DOHH2 (cell line): Measurements from ENCODE around the gene SOX5.

Experiments used
- H3F3A ChIP-seq: fragments of 200-600 bp; sonication (generic), shearing (Covaris generic); 2 replicates; pipeline ENCODE4 v1.6.0; 2016; ENCODE audit warnings: antibody characterized with exemption, mild to moderate bottlenecking; ENCODE audit not compliant: control insufficient read depth, insufficient read depth
- H3K27ac ChIP-seq: fragments of 200-600 bp; sonication (generic); 2 replicates; pipeline ENCODE4 v1.5.1; 2014; ENCODE audit warnings: low read depth, mild to moderate bottlenecking, low read length, moderate library complexity
- H3K27me3 ChIP-seq: fragments of 200-600 bp; sonication (generic); 2 replicates; pipeline ENCODE4 v1.6.1; 2014; ENCODE audit warnings: mild to moderate bottlenecking, low read length, mixed read lengths; ENCODE audit not compliant: control insufficient read depth
- H3K36me3 ChIP-seq: fragments of 200-600 bp; sonication (generic); 2 replicates; pipeline ENCODE4 v1.6.1; 2014; ENCODE audit warnings: mild to moderate bottlenecking, low read length, moderate library complexity, mixed read lengths; ENCODE audit not compliant: control insufficient read depth
- H3K4me1 ChIP-seq: fragments of 200-600 bp; sonication (generic); 2 replicates; pipeline ENCODE4 v1.6.1; 2014; ENCODE audit warnings: mild to moderate bottlenecking, low read length, mixed read lengths; ENCODE audit not compliant: control insufficient read depth
- H3K4me2 ChIP-seq: fragments of 200-600 bp; sonication (generic); 2 replicates; pipeline ENCODE4 v1.6.0; 2014; ENCODE audit warnings: mild to moderate bottlenecking, low read length, moderate library complexity
- H3K4me3 ChIP-seq: fragments of 200-600 bp; sonication (generic); 2 replicates; pipeline ENCODE4 v1.5.1; 2014; ENCODE audit warnings: mild to moderate bottlenecking, low read length, mixed read lengths
- H3K79me2 ChIP-seq: fragments of 200-600 bp; sonication (generic); 2 replicates; pipeline ENCODE4 v1.6.1; 2014; ENCODE audit warnings: mild to moderate bottlenecking, low read length, mixed read lengths; ENCODE audit not compliant: control insufficient read depth
- H3K9me2 ChIP-seq: fragments of 200-600 bp; sonication (generic); replicated peaks from 2 replicates; pipeline ENCODE4 v1.6.1; 2014; ENCODE audit warnings: mild to moderate bottlenecking, low read length, mixed read lengths; ENCODE audit not compliant: control insufficient read depth
- H3K9me3 ChIP-seq: fragments of 200-600 bp; sonication (generic); 2 replicates; pipeline ENCODE4 v1.6.1; 2014; ENCODE audit warnings: antibody characterized with exemption, low read length, mixed read lengths; ENCODE audit not compliant: control insufficient read depth, insufficient read depth
- H4K20me1 ChIP-seq: fragments of 200-600 bp; sonication (generic); 2 replicates; pipeline ENCODE4 v1.6.0; 2014; ENCODE audit warnings: low read depth, mild to moderate bottlenecking, antibody characterized with exemption, low read length, moderate library complexity; ENCODE audit not compliant: control insufficient read depth, insufficient read depth
- CTCF ChIP-seq: fragments of 200-600 bp; sonication (generic); IDR thresholded peaks from one replicate; pipeline ENCODE4 v1.5.1; 2014; ENCODE audit warnings: antibody characterized with exemption, mild to moderate bottlenecking, low read depth, low read length; ENCODE audit not compliant: poor library complexity, severe bottlenecking
- EZH2phosphoT487 ChIP-seq: fragments of 200-600 bp; sonication (generic); IDR thresholded peaks from 2 replicates; pipeline ENCODE4 v1.6.1; 2017; ENCODE audit warnings: borderline replicate concordance, mild to moderate bottlenecking, antibody characterized with exemption, low read length, moderate library complexity, mixed read lengths

SOX5 gene

GRCh38 chr12:23687947-23688346 is 261.5 kb downstream of the SOX5 start:
- H3K4me3 ChIP-seq: no peak overlapping the region
- H3K79me2 ChIP-seq: no peaks in the 10 kb centered on the region
- H3K4me1 ChIP-seq: no peaks in the 10 kb centered on the region
- no peaks in the 10 kb centered on the region for H3K36me3 ChIP-seq
- TF ChIP-seq CTCF (no peak), EZH2phosphoT487 (no peak)
- H3K4me2 ChIP-seq: no peak overlapping the region
- no peak overlapping the region for H3K27ac ChIP-seq
- no peaks in the 10 kb centered on the region for H3K9me2 ChIP-seq
- no peaks in the 10 kb centered on the region for H3K9me3 ChIP-seq
- no peaks in the 10 kb centered on the region for H3K27me3 ChIP-seq
- no peaks in the 10 kb centered on the region for H4K20me1 ChIP-seq
- no peaks in the 10 kb centered on the region for H3F3A ChIP-seq

GRCh38 chr12:23686095-23686494 is 263.4 kb downstream of the SOX5 start:
- no peak overlapping the region for H3K27ac ChIP-seq
- no peaks in the 10 kb centered on the region for H3F3A ChIP-seq
- no peaks in the 10 kb centered on the region for H3K9me3 ChIP-seq
- H3K27me3 ChIP-seq: no peaks in the 10 kb centered on the region
- no peak overlapping the region for H3K4me2 ChIP-seq
- H3K79me2 ChIP-seq: no peaks in the 10 kb centered on the region
- H3K36me3 ChIP-seq: no peaks in the 10 kb centered on the region
- no peaks in the 10 kb centered on the region for H4K20me1 ChIP-seq
- no peaks in the 10 kb centered on the region for H3K4me1 ChIP-seq
- H3K9me2 ChIP-seq: no peaks in the 10 kb centered on the region
- TF ChIP-seq CTCF: no peak
- TF ChIP-seq EZH2phosphoT487: no peak
- H3K4me3 ChIP-seq: no peak overlapping the region

- H3K27me3 ChIP-seq: no peaks in the 10 kb centered on the region
- no peaks in the 10 kb centered on the region for H3K9me2 ChIP-seq
- TF ChIP-seq CTCF: no peak
- H3F3A ChIP-seq: no peaks in the 10 kb centered on the region
- H4K20me1 ChIP-seq: no peaks in the 10 kb centered on the region
- no peak overlapping the region for H3K27ac ChIP-seq
- H3K4me3 ChIP-seq: no peak overlapping the region
- no peaks in the 10 kb centered on the region for H3K4me1 ChIP-seq
- no peaks in the 10 kb centered on the region for H3K9me3 ChIP-seq
- no peaks in the 10 kb centered on the region for H3K79me2 ChIP-seq
- no peaks in the 10 kb centered on the region for H3K36me3 ChIP-seq
- H3K4me2 ChIP-seq: no peak overlapping the region
Measured at GRCh38 chr12:23684121-23684520, 265.3 kb downstream of the SOX5 start.

GRCh38 chr12:23681237-23681636 is 268.2 kb downstream of the SOX5 start:
- H3K9me2 ChIP-seq: no peaks in the 10 kb centered on the region
- H3K27ac ChIP-seq: no peak overlapping the region
- no peaks in the 10 kb centered on the region for H3K4me1 ChIP-seq
- H4K20me1 ChIP-seq: no peaks in the 10 kb centered on the region
- no peaks in the 10 kb centered on the region for H3K9me3 ChIP-seq
- no peak overlapping the region for H3K4me2 ChIP-seq
- H3K36me3 ChIP-seq: no peaks in the 10 kb centered on the region
- H3K27me3 ChIP-seq: no peaks in the 10 kb centered on the region
- H3K79me2 ChIP-seq: no peaks in the 10 kb centered on the region
- TF ChIP-seq EZH2phosphoT487 (no peak), CTCF (no peak)
- H3K4me3 ChIP-seq: no peak overlapping the region
- no peaks in the 10 kb centered on the region for H3F3A ChIP-seq
